LNCAP (cell line): Measurements from ENCODE around the gene CSGALNACT2.

Experiments
- CTCF ChIP-seq: fragments of 450-650 bp; IDR thresholded peaks from 2 replicates; pipeline ENCODE4 v1.5.1; 2017; ENCODE audit warnings: mild to moderate bottlenecking

The CSGALNACT2 gene

GRCh38 chr10:43174969-43175368 lies 36.7 kb downstream of the CSGALNACT2 start:
- TF ChIP-seq CTCF = no peak

- TF ChIP-seq CTCF = no peak
Measured at GRCh38 chr10:43176271-43176670, 38.0 kb downstream of the CSGALNACT2 start.

- TF ChIP-seq CTCF = no peak
Measured at GRCh38 chr10:43177595-43177994, 39.4 kb downstream of the CSGALNACT2 start.

- no peak for TF ChIP-seq CTCF
Measured at GRCh38 chr10:43181146-43181545, 42.9 kb downstream of the CSGALNACT2 start.

- no peak for TF ChIP-seq CTCF
Measured at GRCh38 chr10:43186150-43186549, 47.9 kb downstream of the CSGALNACT2 start.

- no peak for TF ChIP-seq CTCF
Measured at GRCh38 chr10:43187213-43187612, 49.0 kb downstream of the CSGALNACT2 start.

- TF ChIP-seq CTCF = no peak
Measured at GRCh38 chr10:43188702-43189101, 50.5 kb downstream of the CSGALNACT2 start.

GRCh38 chr10:43190289-43190688 lies 52.0 kb downstream of the CSGALNACT2 start:
- TF ChIP-seq CTCF = no peak
